Measurements from ENCODE around the gene TRIM66.

DNA sequence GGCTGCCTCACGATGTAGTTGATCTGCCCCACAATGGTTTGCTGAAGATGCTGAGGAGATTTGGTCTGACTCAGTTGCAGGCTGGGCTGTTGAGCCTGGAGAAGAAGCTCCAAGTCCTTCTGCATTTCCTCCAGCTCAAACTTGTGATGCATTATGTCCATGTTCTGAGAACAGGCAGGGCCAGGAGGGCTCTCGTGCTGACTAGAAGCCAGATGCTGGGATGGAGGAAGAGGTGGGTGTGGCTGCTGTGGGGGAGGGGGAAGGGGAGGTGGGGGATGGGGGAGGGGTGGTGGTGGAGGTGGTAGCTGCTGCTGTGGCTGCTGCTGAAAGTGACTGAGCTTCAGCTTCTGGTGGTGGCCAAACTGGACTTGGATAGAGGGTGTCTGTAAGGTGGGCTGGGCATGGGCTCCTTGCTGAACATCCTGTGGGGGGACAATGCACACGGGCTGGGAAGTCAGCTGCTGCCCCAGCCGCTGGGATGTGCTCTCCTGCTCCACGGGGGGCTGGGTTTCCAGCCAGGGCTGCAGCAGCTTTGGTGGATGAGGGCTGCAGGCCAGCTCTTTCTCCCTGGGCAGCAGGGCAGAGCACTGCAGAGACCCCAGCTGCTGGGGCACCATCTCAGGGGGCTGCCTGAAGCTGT lies 42.1 kb downstream of the TRIM66 start:
- TF ChIP-seq, protein P1, sequence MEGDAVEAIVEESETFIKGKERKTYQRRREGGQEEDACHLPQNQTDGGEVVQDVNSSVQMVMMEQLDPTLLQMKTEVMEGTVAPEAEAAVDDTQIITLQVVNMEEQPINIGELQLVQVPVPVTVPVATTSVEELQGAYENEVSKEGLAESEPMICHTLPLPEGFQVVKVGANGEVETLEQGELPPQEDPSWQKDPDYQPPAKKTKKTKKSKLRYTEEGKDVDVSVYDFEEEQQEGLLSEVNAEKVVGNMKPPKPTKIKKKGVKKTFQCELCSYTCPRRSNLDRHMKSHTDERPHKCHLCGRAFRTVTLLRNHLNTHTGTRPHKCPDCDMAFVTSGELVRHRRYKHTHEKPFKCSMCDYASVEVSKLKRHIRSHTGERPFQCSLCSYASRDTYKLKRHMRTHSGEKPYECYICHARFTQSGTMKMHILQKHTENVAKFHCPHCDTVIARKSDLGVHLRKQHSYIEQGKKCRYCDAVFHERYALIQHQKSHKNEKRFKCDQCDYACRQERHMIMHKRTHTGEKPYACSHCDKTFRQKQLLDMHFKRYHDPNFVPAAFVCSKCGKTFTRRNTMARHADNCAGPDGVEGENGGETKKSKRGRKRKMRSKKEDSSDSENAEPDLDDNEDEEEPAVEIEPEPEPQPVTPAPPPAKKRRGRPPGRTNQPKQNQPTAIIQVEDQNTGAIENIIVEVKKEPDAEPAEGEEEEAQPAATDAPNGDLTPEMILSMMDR (IDR thresholded peaks at IDR 0.05; ENCODE audit: low read depth, low read length, missing input control) = no peak
- TF ChIP-seq NR2F2 (IDR thresholded peaks at IDR 0.05) = no peak
- no peak for TF ChIP-seq TAF1 (conservative IDR thresholded peaks at IDR 0.05)
- TF ChIP-seq FOXA1 (IDR thresholded peaks at IDR 0.05) = no peak
- TF ChIP-seq, protein P2, sequence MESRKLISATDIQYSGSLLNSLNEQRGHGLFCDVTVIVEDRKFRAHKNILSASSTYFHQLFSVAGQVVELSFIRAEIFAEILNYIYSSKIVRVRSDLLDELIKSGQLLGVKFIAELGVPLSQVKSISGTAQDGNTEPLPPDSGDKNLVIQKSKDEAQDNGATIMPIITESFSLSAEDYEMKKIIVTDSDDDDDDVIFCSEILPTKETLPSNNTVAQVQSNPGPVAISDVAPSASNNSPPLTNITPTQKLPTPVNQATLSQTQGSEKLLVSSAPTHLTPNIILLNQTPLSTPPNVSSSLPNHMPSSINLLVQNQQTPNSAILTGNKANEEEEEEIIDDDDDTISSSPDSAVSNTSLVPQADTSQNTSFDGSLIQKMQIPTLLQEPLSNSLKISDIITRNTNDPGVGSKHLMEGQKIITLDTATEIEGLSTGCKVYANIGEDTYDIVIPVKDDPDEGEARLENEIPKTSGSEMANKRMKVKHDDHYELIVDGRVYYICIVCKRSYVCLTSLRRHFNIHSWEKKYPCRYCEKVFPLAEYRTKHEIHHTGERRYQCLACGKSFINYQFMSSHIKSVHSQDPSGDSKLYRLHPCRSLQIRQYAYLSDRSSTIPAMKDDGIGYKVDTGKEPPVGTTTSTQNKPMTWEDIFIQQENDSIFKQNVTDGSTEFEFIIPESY (IDR thresholded peaks at IDR 0.05) = no peak
- TF ChIP-seq, protein P3, sequence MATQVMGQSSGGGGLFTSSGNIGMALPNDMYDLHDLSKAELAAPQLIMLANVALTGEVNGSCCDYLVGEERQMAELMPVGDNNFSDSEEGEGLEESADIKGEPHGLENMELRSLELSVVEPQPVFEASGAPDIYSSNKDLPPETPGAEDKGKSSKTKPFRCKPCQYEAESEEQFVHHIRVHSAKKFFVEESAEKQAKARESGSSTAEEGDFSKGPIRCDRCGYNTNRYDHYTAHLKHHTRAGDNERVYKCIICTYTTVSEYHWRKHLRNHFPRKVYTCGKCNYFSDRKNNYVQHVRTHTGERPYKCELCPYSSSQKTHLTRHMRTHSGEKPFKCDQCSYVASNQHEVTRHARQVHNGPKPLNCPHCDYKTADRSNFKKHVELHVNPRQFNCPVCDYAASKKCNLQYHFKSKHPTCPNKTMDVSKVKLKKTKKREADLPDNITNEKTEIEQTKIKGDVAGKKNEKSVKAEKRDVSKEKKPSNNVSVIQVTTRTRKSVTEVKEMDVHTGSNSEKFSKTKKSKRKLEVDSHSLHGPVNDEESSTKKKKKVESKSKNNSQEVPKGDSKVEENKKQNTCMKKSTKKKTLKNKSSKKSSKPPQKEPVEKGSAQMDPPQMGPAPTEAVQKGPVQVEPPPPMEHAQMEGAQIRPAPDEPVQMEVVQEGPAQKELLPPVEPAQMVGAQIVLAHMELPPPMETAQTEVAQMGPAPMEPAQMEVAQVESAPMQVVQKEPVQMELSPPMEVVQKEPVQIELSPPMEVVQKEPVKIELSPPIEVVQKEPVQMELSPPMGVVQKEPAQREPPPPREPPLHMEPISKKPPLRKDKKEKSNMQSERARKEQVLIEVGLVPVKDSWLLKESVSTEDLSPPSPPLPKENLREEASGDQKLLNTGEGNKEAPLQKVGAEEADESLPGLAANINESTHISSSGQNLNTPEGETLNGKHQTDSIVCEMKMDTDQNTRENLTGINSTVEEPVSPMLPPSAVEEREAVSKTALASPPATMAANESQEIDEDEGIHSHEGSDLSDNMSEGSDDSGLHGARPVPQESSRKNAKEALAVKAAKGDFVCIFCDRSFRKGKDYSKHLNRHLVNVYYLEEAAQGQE (IDR thresholded peaks at IDR 0.05) = no peak
- TF ChIP-seq RAD21 (IDR thresholded peaks at IDR 0.05) = no peak
- no peak for TF ChIP-seq JUND (IDR thresholded peaks at IDR 0.05)

All from liver (tissue), 3 donors.